Neural cell (in vitro differentiated cells): ENCODE data around the gene NCOA3. TPM values are rescaled to one million over a fixed set of nuclear protein-coding genes. Genes with fewer than 3 reads are reported as not detected.

ENCODE experiments used
- H2AFZ ChIP-seq: fragments of 200-600, 300-800 bp; sonication (generic), shearing (Covaris generic); 2 replicates; pipeline ENCODE4 v1.6.0; 2014; ENCODE audit warnings: low read depth, mild to moderate bottlenecking, antibody characterized with exemption, low read length, moderate library complexity
- H3F3A ChIP-seq: fragments of 200-600 bp; shearing (Covaris generic); 2 replicates; pipeline ENCODE4 v1.6.1; 2016; ENCODE audit warnings: mild to moderate bottlenecking, moderate library complexity, mixed read lengths, antibody characterized with exemption, low read length; ENCODE audit not compliant: insufficient read depth, poor library complexity, severe bottlenecking
- H3K27ac ChIP-seq: fragments of 200-600, 300-800 bp; sonication (generic), shearing (Covaris generic); 2 replicates; pipeline ENCODE4 v1.5.1; 2014; ENCODE audit warnings: mild to moderate bottlenecking, low read length, moderate library complexity
- H3K27me3 ChIP-seq: fragments of 300-800, 200-600 bp; sonication (generic), shearing (Covaris generic); 2 replicates; pipeline ENCODE4 v1.6.0; 2014; ENCODE audit warnings: mild to moderate bottlenecking, low read depth, low read length, moderate library complexity; ENCODE audit not compliant: insufficient read depth
- H3K36me3 ChIP-seq: fragments of 300-800, 200-600 bp; sonication (generic), shearing (Covaris generic); 2 replicates; pipeline ENCODE4 v1.5.1; 2014; ENCODE audit warnings: mild to moderate bottlenecking, antibody characterized with exemption, low read length, moderate library complexity; ENCODE audit not compliant: insufficient read depth
- H3K4me2 ChIP-seq: fragments of 300-800, 200-600 bp; sonication (generic), shearing (Covaris generic); 2 replicates; pipeline ENCODE4 v1.6.0; 2014; ENCODE audit warnings: mild to moderate bottlenecking, low read length
- H3K4me3 ChIP-seq: fragments of 300-800, 200-600 bp; sonication (generic), shearing (Covaris generic); 2 replicates; pipeline ENCODE4 v1.5.1; 2014; ENCODE audit warnings: mild to moderate bottlenecking, low read length, moderate library complexity
- H3K79me2 ChIP-seq: fragments of 200-600 bp; shearing (Covaris generic); replicated peaks from 2 replicates; pipeline ENCODE4 v1.6.0; 2014; ENCODE audit warnings: mild to moderate bottlenecking, low read length, moderate library complexity; ENCODE audit not compliant: insufficient read depth
- H3K9ac ChIP-seq: fragments of 300-800, 200-600 bp; sonication (generic), shearing (Covaris generic); 2 replicates; pipeline ENCODE4 v1.6.1; 2016; ENCODE audit warnings: mild to moderate bottlenecking, low read length, mixed read lengths
- H3K9me2 ChIP-seq: fragments of 200-600 bp; shearing (Covaris generic); 2 replicates; pipeline ENCODE4 v1.6.1; 2016; ENCODE audit warnings: mild to moderate bottlenecking, low read length, mixed read lengths; ENCODE audit not compliant: insufficient read depth
- H3K9me3 ChIP-seq: fragments of 200-600, 300-800 bp; sonication (generic), shearing (Covaris generic); 2 replicates; pipeline ENCODE4 v1.6.1; 2016; ENCODE audit warnings: mild to moderate bottlenecking, mixed run types, low read length, moderate library complexity, mixed read lengths
- H4K20me1 ChIP-seq: fragments of 200-600 bp; shearing (Covaris generic); 2 replicates; pipeline ENCODE4 v1.6.1; 2016; ENCODE audit warnings: mild to moderate bottlenecking, mixed run types; ENCODE audit not compliant: insufficient read depth
- EP300 ChIP-seq: fragments of 450-650 bp; conservative IDR thresholded peaks from 2 replicates; pipeline ENCODE4 v1.6.1; 2014; ENCODE audit warnings: antibody characterized with exemption, mild to moderate bottlenecking, moderate library complexity; ENCODE audit not compliant: poor library complexity, severe bottlenecking
- EZH2 ChIP-seq: fragments of 200-600, 300-800 bp; shearing (Covaris generic), sonication (generic); IDR thresholded peaks from 2 replicates; pipeline ENCODE4 v1.6.1; 2014; ENCODE audit warnings: antibody characterized with exemption, low read length, borderline replicate concordance, mild to moderate bottlenecking; ENCODE audit not compliant: insufficient read depth, poor library complexity, severe bottlenecking
- MXI1 ChIP-seq: fragments of 450-650 bp; conservative IDR thresholded peaks from 2 replicates; pipeline ENCODE4 v1.6.1; 2014; ENCODE audit warnings: antibody characterized with exemption, mild to moderate bottlenecking; ENCODE audit not compliant: poor library complexity, severe bottlenecking
- POLR2AphosphoS5 ChIP-seq: IDR thresholded peaks from 2 replicates; pipeline ENCODE4 v1.6.1; 2012
- RAD21 ChIP-seq: fragments of 450-650 bp; conservative IDR thresholded peaks from 2 replicates; pipeline ENCODE4 v1.6.1; 2014; ENCODE audit warnings: antibody characterized with exemption, mild to moderate bottlenecking, moderate library complexity
- SMC3 ChIP-seq: fragments of 450-650 bp; conservative IDR thresholded peaks from 2 replicates; pipeline ENCODE4 v1.6.1; 2014; ENCODE audit warnings: antibody characterized with exemption, mild to moderate bottlenecking, moderate library complexity; ENCODE audit not compliant: poor library complexity
- TAF1 ChIP-seq: IDR thresholded peaks from 2 replicates; pipeline ENCODE4 v1.6.1; 2012; ENCODE audit warnings: low read depth
- polyA plus RNA-seq: library from polyadenylated mRNA; depleted of rRNA; stranded (reverse); fragments of >200 nt; gene quantifications from 2 replicates; pipeline ENCODE4 v1.2.3, GENCODE V29; 2014
- TF ChIP-seq, protein P1 (sequence below): fragments of 450-650 bp; IDR thresholded peaks from 2 replicates; pipeline ENCODE4 v1.5.1; 2014; ENCODE audit warnings: antibody characterized with exemption, mild to moderate bottlenecking, moderate library complexity; ENCODE audit not compliant: poor library complexity, severe bottlenecking
- TF ChIP-seq, protein P2 (sequence below): IDR thresholded peaks from 2 replicates; pipeline ENCODE4 v1.6.1; 2012; ENCODE audit warnings: borderline replicate concordance

Gene NCOA3
- polyA plus RNA-seq, 1 donor from 2014 or later = 14.2 TPM

DNA sequence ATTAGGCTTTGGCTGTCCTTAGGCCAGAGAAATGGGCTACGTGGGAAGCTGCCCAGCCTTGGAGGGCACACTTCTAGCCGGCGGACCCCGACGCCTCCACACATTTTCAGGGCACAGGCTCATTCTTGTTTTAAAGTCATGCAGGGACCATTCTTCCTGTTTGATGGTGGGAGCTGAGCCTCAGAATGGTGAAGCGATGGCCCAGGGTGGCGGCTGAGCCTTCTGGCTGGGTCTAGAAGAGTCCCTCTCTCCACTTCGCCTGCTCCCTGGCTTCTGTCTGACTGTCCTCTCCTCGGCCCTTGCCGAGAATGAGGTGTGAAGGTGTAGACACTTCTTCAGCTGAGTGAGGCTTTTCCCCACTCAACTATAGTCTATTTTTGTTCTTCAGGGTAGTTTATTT lies 169.2 kb downstream of the NCOA3 start:
- Histone ChIP-seq H3K9ac (no peak overlapping the region), H3K27me3 (no peaks in the 10 kb centered on the region), H3K9me3 (no peaks in the 10 kb centered on the region), H3K36me3 (no peaks in the 10 kb centered on the region), H3K4me3 (no peak overlapping the region), H2AFZ (no peak overlapping the region), H4K20me1 (no peaks in the 10 kb centered on the region), H3K9me2 (no peaks in the 10 kb centered on the region), H3F3A (no peaks in the 10 kb centered on the region), H3K27ac (no peak overlapping the region), H3K79me2 (no peaks in the 10 kb centered on the region), H3K4me2 (no peak overlapping the region)
- TF ChIP-seq EZH2 (no peak), POLR2AphosphoS5 (no peak), TAF1 (no peak), EP300 (no peak), SMC3 (no peak), MXI1 (no peak), RAD21 (no peak)
- TF ChIP-seq, protein P1, sequence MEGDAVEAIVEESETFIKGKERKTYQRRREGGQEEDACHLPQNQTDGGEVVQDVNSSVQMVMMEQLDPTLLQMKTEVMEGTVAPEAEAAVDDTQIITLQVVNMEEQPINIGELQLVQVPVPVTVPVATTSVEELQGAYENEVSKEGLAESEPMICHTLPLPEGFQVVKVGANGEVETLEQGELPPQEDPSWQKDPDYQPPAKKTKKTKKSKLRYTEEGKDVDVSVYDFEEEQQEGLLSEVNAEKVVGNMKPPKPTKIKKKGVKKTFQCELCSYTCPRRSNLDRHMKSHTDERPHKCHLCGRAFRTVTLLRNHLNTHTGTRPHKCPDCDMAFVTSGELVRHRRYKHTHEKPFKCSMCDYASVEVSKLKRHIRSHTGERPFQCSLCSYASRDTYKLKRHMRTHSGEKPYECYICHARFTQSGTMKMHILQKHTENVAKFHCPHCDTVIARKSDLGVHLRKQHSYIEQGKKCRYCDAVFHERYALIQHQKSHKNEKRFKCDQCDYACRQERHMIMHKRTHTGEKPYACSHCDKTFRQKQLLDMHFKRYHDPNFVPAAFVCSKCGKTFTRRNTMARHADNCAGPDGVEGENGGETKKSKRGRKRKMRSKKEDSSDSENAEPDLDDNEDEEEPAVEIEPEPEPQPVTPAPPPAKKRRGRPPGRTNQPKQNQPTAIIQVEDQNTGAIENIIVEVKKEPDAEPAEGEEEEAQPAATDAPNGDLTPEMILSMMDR = no peak
- TF ChIP-seq, protein P2, sequence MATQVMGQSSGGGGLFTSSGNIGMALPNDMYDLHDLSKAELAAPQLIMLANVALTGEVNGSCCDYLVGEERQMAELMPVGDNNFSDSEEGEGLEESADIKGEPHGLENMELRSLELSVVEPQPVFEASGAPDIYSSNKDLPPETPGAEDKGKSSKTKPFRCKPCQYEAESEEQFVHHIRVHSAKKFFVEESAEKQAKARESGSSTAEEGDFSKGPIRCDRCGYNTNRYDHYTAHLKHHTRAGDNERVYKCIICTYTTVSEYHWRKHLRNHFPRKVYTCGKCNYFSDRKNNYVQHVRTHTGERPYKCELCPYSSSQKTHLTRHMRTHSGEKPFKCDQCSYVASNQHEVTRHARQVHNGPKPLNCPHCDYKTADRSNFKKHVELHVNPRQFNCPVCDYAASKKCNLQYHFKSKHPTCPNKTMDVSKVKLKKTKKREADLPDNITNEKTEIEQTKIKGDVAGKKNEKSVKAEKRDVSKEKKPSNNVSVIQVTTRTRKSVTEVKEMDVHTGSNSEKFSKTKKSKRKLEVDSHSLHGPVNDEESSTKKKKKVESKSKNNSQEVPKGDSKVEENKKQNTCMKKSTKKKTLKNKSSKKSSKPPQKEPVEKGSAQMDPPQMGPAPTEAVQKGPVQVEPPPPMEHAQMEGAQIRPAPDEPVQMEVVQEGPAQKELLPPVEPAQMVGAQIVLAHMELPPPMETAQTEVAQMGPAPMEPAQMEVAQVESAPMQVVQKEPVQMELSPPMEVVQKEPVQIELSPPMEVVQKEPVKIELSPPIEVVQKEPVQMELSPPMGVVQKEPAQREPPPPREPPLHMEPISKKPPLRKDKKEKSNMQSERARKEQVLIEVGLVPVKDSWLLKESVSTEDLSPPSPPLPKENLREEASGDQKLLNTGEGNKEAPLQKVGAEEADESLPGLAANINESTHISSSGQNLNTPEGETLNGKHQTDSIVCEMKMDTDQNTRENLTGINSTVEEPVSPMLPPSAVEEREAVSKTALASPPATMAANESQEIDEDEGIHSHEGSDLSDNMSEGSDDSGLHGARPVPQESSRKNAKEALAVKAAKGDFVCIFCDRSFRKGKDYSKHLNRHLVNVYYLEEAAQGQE = no peak

DNA sequence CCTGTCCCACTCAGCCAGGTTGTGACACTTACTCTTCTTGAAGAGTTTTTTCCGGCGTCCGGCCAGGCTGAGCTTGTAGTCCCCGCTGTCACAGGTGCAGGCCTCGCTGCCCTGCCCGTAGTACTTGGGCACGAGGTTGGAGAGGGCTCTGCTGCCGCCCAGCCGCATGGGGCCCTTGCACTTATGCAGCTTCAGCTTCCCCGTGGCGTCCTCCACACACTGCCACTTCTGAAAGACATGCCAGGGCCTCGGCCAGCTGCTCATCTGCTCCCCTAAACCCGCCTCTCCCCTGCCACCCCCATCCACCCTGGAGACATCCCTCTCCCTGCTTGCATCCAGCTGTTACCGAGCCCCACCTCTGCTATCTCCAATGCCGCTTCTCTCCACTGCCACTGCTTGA lies 170.5 kb downstream of the NCOA3 start:
- Histone ChIP-seq H3K4me3 (no peak overlapping the region), H3K9me2 (no peaks in the 10 kb centered on the region), H3K36me3 (no peaks in the 10 kb centered on the region), H3K79me2 (no peaks in the 10 kb centered on the region), H3K9ac (no peak overlapping the region), H3F3A (no peaks in the 10 kb centered on the region), H2AFZ (no peak overlapping the region), H3K4me2 (no peak overlapping the region), H3K27me3 (no peaks in the 10 kb centered on the region), H3K27ac (no peak overlapping the region), H4K20me1 (no peaks in the 10 kb centered on the region), H3K9me3 (no peaks in the 10 kb centered on the region)
- TF ChIP-seq SMC3 (no peak), MXI1 (no peak), EZH2 (no peak), POLR2AphosphoS5 (no peak), EP300 (no peak), TAF1 (no peak), RAD21 (no peak)
- TF ChIP-seq, protein P1 = no peak
- TF ChIP-seq, protein P2 = no peak
